ENCODE results near the gene TCF25.

DNA sequence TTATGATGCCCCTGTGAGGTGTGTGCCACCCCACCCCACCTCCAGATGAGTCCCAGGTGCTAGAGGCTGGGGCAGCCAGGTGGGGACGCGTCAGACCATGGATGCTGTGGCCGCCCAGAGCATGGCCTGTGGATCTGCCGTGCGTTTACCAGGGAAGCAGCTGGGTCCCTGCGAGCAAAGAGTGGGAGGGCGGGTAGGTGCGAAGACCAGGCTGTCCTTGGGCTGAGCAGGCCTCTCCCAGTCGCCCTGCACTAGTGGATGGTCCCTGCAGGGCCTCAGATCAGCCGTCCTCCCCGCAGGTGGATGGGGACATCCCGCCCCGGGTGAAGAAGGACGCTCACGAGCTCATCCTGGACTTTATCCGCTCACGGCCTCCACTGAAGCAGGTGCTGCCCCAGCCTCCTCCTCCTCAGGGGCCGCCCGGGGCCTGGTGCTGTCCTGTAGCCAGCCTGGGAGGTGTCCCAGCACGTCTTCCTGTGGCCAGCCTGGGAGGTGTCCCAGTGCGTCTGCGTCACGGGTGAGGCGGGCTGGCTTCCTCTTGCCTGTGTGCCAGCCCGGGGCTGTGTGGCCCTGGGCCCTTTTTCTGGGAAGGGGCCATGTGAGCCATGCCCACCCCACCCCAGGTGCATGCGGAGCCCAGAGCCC, 18.0 kb upstream of the TCF25 start:
- TF ChIP-seq, protein P1, sequence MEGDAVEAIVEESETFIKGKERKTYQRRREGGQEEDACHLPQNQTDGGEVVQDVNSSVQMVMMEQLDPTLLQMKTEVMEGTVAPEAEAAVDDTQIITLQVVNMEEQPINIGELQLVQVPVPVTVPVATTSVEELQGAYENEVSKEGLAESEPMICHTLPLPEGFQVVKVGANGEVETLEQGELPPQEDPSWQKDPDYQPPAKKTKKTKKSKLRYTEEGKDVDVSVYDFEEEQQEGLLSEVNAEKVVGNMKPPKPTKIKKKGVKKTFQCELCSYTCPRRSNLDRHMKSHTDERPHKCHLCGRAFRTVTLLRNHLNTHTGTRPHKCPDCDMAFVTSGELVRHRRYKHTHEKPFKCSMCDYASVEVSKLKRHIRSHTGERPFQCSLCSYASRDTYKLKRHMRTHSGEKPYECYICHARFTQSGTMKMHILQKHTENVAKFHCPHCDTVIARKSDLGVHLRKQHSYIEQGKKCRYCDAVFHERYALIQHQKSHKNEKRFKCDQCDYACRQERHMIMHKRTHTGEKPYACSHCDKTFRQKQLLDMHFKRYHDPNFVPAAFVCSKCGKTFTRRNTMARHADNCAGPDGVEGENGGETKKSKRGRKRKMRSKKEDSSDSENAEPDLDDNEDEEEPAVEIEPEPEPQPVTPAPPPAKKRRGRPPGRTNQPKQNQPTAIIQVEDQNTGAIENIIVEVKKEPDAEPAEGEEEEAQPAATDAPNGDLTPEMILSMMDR (optimal IDR thresholded peaks at IDR 0.05 in 1 of 3, IDR thresholded peaks at IDR 0.05 in 1 of 3, conservative IDR thresholded peaks at IDR 0.05 in 1 of 3; ENCODE audit: extremely low read depth in 1 of 3, insufficient read depth in 2 of 3, low read length in 3 of 3): no peak
- TF ChIP-seq EZH2 (IDR thresholded peaks at IDR 0.05; ENCODE audit: low read length): no peak
